IMR-90 (cell line): ENCODE measurements around the gene NGFR. TPM values are rescaled to one million over a fixed set of nuclear protein-coding genes. Genes with fewer than 3 reads are reported as not detected.

Experiments
- ATAC-seq: fragments of 200-7000 bp; cut with Tn5 transposase; 2 replicates; pipeline ENCODE4 v1.9.1; 2020; ENCODE audit warnings: low read depth, mild to moderate bottlenecking, moderate library complexity
- BruUV-seq: library from RNA; stranded (reverse); fragments of 400-500 nt; replicated peaks from 2 replicates; lab custom pipeline; 2021; lab: Mats Ljungman, UMichigan
- CTCF ChIA-PET: fragments of 300-600 bp; formaldehyde crosslinking; extraction: SDS; loops from one replicate; lab custom pipeline; 2021; ENCODE audit warnings: antibody characterized with exemption; lab: Yijun Ruan, JAX
- POLR2A ChIA-PET: fragments of 300-600 bp; sonication (Branson Sonifier 250); formaldehyde crosslinking; loops from one replicate; lab custom pipeline; 2022; ENCODE audit warnings: antibody characterized with exemption; ENCODE audit not compliant: unreplicated experiment; lab: Charles Lee
- DNase-seq: peaks from one replicate; pipeline ENCODE4 v3.0.0; 2013
- H2AFZ ChIP-seq: replicated peaks from 2 replicates; pipeline ENCODE3; 2013; ENCODE audit warnings: low read length, mild to moderate bottlenecking; ENCODE audit not compliant: poor library complexity
- H2AK5ac ChIP-seq: 2 replicates; pipeline ENCODE4 v1.6.1; 2013; ENCODE audit warnings: low read depth, low read length, inconsistent platforms
- H2AK9ac ChIP-seq: replicated peaks from 2 replicates; pipeline ENCODE3; 2013; ENCODE audit warnings: mild to moderate bottlenecking, low read depth, low read length, moderate library complexity; ENCODE audit not compliant: poor library complexity
- H2BK120ac ChIP-seq: 2 replicates; pipeline ENCODE4 v1.6.1; 2013; ENCODE audit warnings: low read depth, low read length, inconsistent platforms
- H2BK15ac ChIP-seq: 3 replicates; pipeline ENCODE4 v1.6.1; 2013; ENCODE audit warnings: low read depth, low read length, inconsistent platforms
- H2BK20ac ChIP-seq: 2 replicates; pipeline ENCODE4 v1.6.1; 2013; ENCODE audit warnings: low read depth, mild to moderate bottlenecking, inconsistent platforms, low read length, moderate library complexity
- H2BK5ac ChIP-seq: 2 replicates; pipeline ENCODE4 v1.6.1; 2013; ENCODE audit warnings: mild to moderate bottlenecking, low read depth, low read length, inconsistent platforms; ENCODE audit not compliant: poor library complexity, severe bottlenecking
- H3K14ac ChIP-seq: replicated peaks from 2 replicates; pipeline ENCODE4 v1.6.1; 2013; ENCODE audit warnings: low read depth, low read length, inconsistent platforms
- H3K18ac ChIP-seq: 2 replicates; pipeline ENCODE4 v1.6.1; 2013; ENCODE audit warnings: low read depth, low read length, control low read depth
- H3K23ac ChIP-seq: 2 replicates; pipeline ENCODE4 v1.6.1; 2013; ENCODE audit warnings: low read depth, low read length, inconsistent platforms
- H3K27ac ChIP-seq: 2 replicates; pipeline ENCODE4 v1.5.1; 2013; ENCODE audit warnings: mild to moderate bottlenecking, control low read depth, low read length; ENCODE audit not compliant: insufficient read depth
- H3K27me3 ChIP-seq: 2 replicates; pipeline ENCODE4 v1.6.1; 2013; ENCODE audit warnings: low read length; ENCODE audit not compliant: control insufficient read depth, insufficient read depth
- H3K36me3 ChIP-seq: 2 replicates; pipeline ENCODE4 v1.6.1; 2013; ENCODE audit warnings: low read length, mixed read lengths; ENCODE audit not compliant: control insufficient read depth, insufficient read depth
- H3K4ac ChIP-seq: 2 replicates; pipeline ENCODE4 v1.6.1; 2013; ENCODE audit warnings: low read depth, low read length, inconsistent platforms
- H3K4me1 ChIP-seq: 2 replicates; pipeline ENCODE4 v1.6.1; 2013; ENCODE audit warnings: low read length, mixed read lengths; ENCODE audit not compliant: control insufficient read depth, insufficient read depth
- H3K4me2 ChIP-seq: 2 replicates; pipeline ENCODE4 v1.6.1; 2013; ENCODE audit warnings: low read depth, mild to moderate bottlenecking, control low read depth, low read length, moderate library complexity
- H3K4me3 ChIP-seq: 2 replicates; pipeline ENCODE4 v1.5.1; 2013; ENCODE audit warnings: low read depth, mild to moderate bottlenecking, control low read depth, low read length, moderate library complexity; ENCODE audit not compliant: insufficient read depth
- H3K56ac ChIP-seq: 2 replicates; pipeline ENCODE4 v1.6.1; 2013; ENCODE audit warnings: low read length, inconsistent platforms; ENCODE audit not compliant: insufficient read depth; ENCODE audit errors: extremely low read depth
- H3K79me1 ChIP-seq, 2 experiments: 2 replicates each; pipeline ENCODE4 v1.6.1; 2013; ENCODE audit warnings: low read length in 2 of 2, inconsistent platforms in 1 of 2, low read depth in 1 of 2
- H3K9ac ChIP-seq: 2 replicates; pipeline ENCODE4 v1.6.1; 2013; ENCODE audit warnings: low read depth, low read length, control low read depth
- H3K9me1 ChIP-seq: 2 replicates; pipeline ENCODE4 v1.6.1; 2013; ENCODE audit warnings: low read length, inconsistent platforms; ENCODE audit not compliant: insufficient read depth
- H3K9me3 ChIP-seq: 2 replicates; pipeline ENCODE4 v1.6.1; 2013; ENCODE audit warnings: low read length; ENCODE audit not compliant: control insufficient read depth, insufficient read depth
- H4K20me1 ChIP-seq: 2 replicates; pipeline ENCODE4 v1.6.1; 2013; ENCODE audit warnings: low read length, inconsistent platforms; ENCODE audit not compliant: insufficient read depth
- H4K5ac ChIP-seq: 2 replicates; pipeline ENCODE4 v1.6.1; 2013; ENCODE audit warnings: mild to moderate bottlenecking, low read depth, low read length, control low read depth
- H4K8ac ChIP-seq, 2 experiments: 2 replicates each; pipeline ENCODE4 v1.6.1; 2013; ENCODE audit warnings: low read depth in 2 of 2, low read length in 2 of 2, control low read depth in 1 of 2, inconsistent platforms in 1 of 2
- H4K91ac ChIP-seq: 2 replicates; pipeline ENCODE4 v1.6.1; 2013; ENCODE audit warnings: low read depth, low read length, inconsistent platforms; ENCODE audit not compliant: insufficient read depth
- BHLHE40 ChIP-seq: fragments of 150-350 bp; IDR thresholded peaks from 2 replicates; pipeline ENCODE4 v1.6.1; 2016; ENCODE audit warnings: mild to moderate bottlenecking, low read depth, low read length
- CEBPB ChIP-seq: IDR thresholded peaks from 2 replicates; pipeline ENCODE4 v1.6.1; 2012; ENCODE audit warnings: low read depth, low read length, improper control_type of control experiment
- CHD1 ChIP-seq: IDR thresholded peaks from 2 replicates; pipeline ENCODE4 v1.6.1; 2012; ENCODE audit warnings: low read depth, low read length, improper control_type of control experiment
- FOS ChIP-seq: fragments of 150-350 bp; IDR thresholded peaks from 2 replicates; pipeline ENCODE4 v1.6.1; 2016; ENCODE audit warnings: low read depth, low read length
- MAFK ChIP-seq: IDR thresholded peaks from 2 replicates; pipeline ENCODE4 v1.6.1; 2012; ENCODE audit warnings: low read depth, low read length, improper control_type of control experiment
- MAZ ChIP-seq: IDR thresholded peaks from 2 replicates; pipeline ENCODE4 v1.6.1; 2012; ENCODE audit warnings: low read depth, mild to moderate bottlenecking, low read length, improper control_type of control experiment, moderate library complexity, borderline replicate concordance
- MXI1 ChIP-seq: IDR thresholded peaks from 2 replicates; pipeline ENCODE4 v1.6.1; 2012; ENCODE audit warnings: low read depth, mild to moderate bottlenecking, low read length, moderate library complexity, borderline replicate concordance
- NFE2L2 ChIP-seq: fragments of 150-350 bp; IDR thresholded peaks from 2 replicates; pipeline ENCODE4 v1.6.1; 2016; ENCODE audit warnings: low read depth, mild to moderate bottlenecking, low read length
- RCOR1 ChIP-seq: IDR thresholded peaks from 2 replicates; pipeline ENCODE4 v1.6.1; 2012; ENCODE audit warnings: mild to moderate bottlenecking, low read length, improper control_type of control experiment; ENCODE audit not compliant: insufficient replicate concordance
- RFX5 ChIP-seq: IDR thresholded peaks from 2 replicates; pipeline ENCODE4 v1.8.0; 2012; ENCODE audit warnings: low read depth, mild to moderate bottlenecking, low read length, moderate library complexity
- WGBS, 2 experiments: methylation state at CpG; one replicate each; pipeline versions ENCODE4 v1.1.5 to v1.1.7; 2013; ENCODE audit warnings: missing lambda C conversion rate in 2 of 2; ENCODE audit not compliant: insufficient read length in 1 of 2; ENCODE audit errors: extremely low coverage in 2 of 2; 5-methylcytosine and 5-hydroxymethylcytosine counted together
- dilution Hi-C: fragments of 300-500 bp; cut with HindIII; formaldehyde crosslinking; loops from one replicate; pipeline ENCODE4 v1.14.3; 2018; ENCODE audit warnings: low sequenced_read_pairs; ENCODE audit not compliant: unreplicated experiment
- in situ Hi-C: fragments of 300-500 bp; cut with MboI; formaldehyde crosslinking; loops from 3 replicates; pipeline ENCODE4 v1.14.3; 2019; ENCODE audit warnings: low sequenced_read_pairs, inconsistent platforms, mixed read lengths
- intact Hi-C: fragments of 100-400 bp; cut with micrococcal nuclease; formaldehyde crosslinking; loops from 2 replicates; pipeline ENCODE4 v1.10.0; 2022
- polyA plus RNA-seq, 3 experiments: library from polyadenylated mRNA; depleted of rRNA; stranded (reverse); fragments of >200 nt; gene quantifications; 2 replicates each; pipeline ENCODE4 v1.2.3, GENCODE V29; 2012; ENCODE audit warnings: low replicate concordance in 1 of 3
- total RNA-seq: library from RNA; depleted of rRNA; stranded (reverse); fragments of >200 nt; gene quantifications from 2 replicates; pipeline ENCODE4 v1.2.3, GENCODE V29; 2012
- TF ChIP-seq, protein P1 (sequence below): fragments of 150-350 bp; IDR thresholded peaks from 2 replicates; pipeline ENCODE4 v1.6.1; 2017; ENCODE audit warnings: mild to moderate bottlenecking, antibody characterized with exemption, low read length, low read depth
- TF ChIP-seq, protein P2 (sequence below): fragments of 150-350 bp; IDR thresholded peaks from 2 replicates; pipeline ENCODE4 v1.6.1; 2016; ENCODE audit warnings: low read depth, mild to moderate bottlenecking, low read length, moderate library complexity, borderline replicate concordance
- TF ChIP-seq, protein P3 (sequence below): conservative IDR thresholded peaks from 2 replicates; pipeline ENCODE4 v1.5.1; 2012; ENCODE audit warnings: mild to moderate bottlenecking, low read depth, low read length, improper control_type of control experiment

Gene NGFR
- total and polyA plus RNA-seq, 2 of the 4 experiments (the other 2 are of a cell fraction), result 0.15 to 0.18 TPM

DNA sequence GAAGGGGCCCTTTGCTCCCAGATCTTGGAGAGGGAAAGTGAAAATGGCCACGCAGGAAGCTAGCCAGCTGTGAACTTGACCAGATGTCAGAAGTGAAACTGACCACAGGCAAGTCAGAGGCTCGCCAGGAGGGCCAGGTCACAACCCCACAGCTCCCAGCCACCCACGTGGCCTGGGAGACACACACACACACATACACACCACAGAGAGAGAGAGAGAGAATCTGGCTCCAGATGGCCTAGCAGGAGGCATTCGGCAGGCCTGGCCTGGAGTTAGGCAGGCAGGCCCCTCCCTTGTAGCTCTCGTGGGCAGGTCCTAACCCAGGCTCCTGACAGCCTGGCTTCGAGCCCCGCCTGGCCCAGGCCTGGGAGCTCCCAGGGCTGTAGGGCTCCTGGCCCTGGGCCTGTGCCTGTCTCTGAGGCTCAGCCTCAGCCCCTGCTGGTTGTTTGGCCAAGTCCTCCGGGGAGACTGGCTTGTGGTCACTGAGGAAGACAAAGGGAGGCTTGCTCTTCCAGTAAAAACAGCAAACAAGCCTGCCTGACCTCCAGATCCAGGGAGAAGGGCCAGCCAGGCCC is 20.2 kb downstream of the NGFR start:
- WGBS, 2 experiments, result 0% methylated on average over 2 of the region's 8 CpGs; no CpG with 5 or more reads in 1 of the 2 experiments
- peak overlapping the region; percentile 15 for H3K4me2 ChIP-seq
- intact Hi-C loops (no loop called here), dilution Hi-C loops (no loop called here), in situ Hi-C loops (no loop called here)
- peak overlapping the region; percentile 70 for H3K27ac ChIP-seq
- peak overlapping the region; percentile 74 for H2AK5ac ChIP-seq
- DNase-seq (peak; percentile 93), ATAC-seq (peak; percentile 99)
- H4K20me1 ChIP-seq, result no peaks in the 10 kb centered on the region
- H3K79me1 ChIP-seq, result no peaks in the 10 kb centered on the region
- H2BK15ac ChIP-seq, result peak overlapping the region; percentile 55; the same call in 1 of the 3 replicates
- H3K18ac ChIP-seq, result peak overlapping the region; percentile 25; the same call in 1 of the 2 replicates
- H4K5ac ChIP-seq, result peak overlapping the region; percentile 59; the same call in 1 of the 2 replicates
- peaks cover 11% of the 10 kb centered on the region for H3K4me1 ChIP-seq
- no peak overlapping the region for H3K4me3 ChIP-seq
- ChIA-PET POLR2A (no interaction called here), CTCF (interaction anchor here (1.0 to 1.4 kb wide), 3 partner anchors 18 to 60 kb away, joined by 3 to 5 read pairs (median 4); no protein-coding TSS in a partner anchor)
- H2AFZ ChIP-seq, result peak overlapping the region; percentile 91
- peak overlapping the region; percentile 36; the same call in 1 of the 2 replicates for H4K91ac ChIP-seq
- peak overlapping the region; percentile 10; the same call in 1 of the 2 replicates for H2BK120ac ChIP-seq
- no peak overlapping the region for H3K56ac ChIP-seq
- H4K8ac ChIP-seq, result peak overlapping the region; percentile 1 to 88; a peak in 3 of 4 replicates
- H2BK5ac ChIP-seq, result no peak overlapping the region
- H3K27me3 ChIP-seq, result peaks cover 31% of the 10 kb centered on the region
- no TSS peak for BruUV-seq
- H3K9me3 ChIP-seq, result no peaks in the 10 kb centered on the region
- H2BK20ac ChIP-seq, result no peak overlapping the region; the same call in 1 of the 2 replicates
- peak overlapping the region; percentile 66; the same call in 1 of the 2 replicates for H3K14ac ChIP-seq
- H2AK9ac ChIP-seq, result peak overlapping the region; percentile 73
- H3K23ac ChIP-seq, result no peak overlapping the region
- H3K9ac ChIP-seq, result peak overlapping the region; percentile 44
- H3K36me3 ChIP-seq, result no peaks in the 10 kb centered on the region
- H3K4ac ChIP-seq, result peak overlapping the region; percentile 34
- H3K9me1 ChIP-seq, result peaks cover 8% of the 10 kb centered on the region; the same call in 1 of the 2 replicates
- TF ChIP-seq CHD1, result no peak
- no peak for TF ChIP-seq NFE2L2
- TF ChIP-seq, protein P1, sequence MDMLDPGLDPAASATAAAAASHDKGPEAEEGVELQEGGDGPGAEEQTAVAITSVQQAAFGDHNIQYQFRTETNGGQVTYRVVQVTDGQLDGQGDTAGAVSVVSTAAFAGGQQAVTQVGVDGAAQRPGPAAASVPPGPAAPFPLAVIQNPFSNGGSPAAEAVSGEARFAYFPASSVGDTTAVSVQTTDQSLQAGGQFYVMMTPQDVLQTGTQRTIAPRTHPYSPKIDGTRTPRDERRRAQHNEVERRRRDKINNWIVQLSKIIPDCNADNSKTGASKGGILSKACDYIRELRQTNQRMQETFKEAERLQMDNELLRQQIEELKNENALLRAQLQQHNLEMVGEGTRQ, result peak; percentile 85
- 0 out of 2 replicates have a peak, but pooled peaks have one; percentile 20 for TF ChIP-seq FOS
- TF ChIP-seq CEBPB, result no peak
- peak; percentile 50 for TF ChIP-seq BHLHE40
- no peak for TF ChIP-seq MAFK
- TF ChIP-seq, protein P2, sequence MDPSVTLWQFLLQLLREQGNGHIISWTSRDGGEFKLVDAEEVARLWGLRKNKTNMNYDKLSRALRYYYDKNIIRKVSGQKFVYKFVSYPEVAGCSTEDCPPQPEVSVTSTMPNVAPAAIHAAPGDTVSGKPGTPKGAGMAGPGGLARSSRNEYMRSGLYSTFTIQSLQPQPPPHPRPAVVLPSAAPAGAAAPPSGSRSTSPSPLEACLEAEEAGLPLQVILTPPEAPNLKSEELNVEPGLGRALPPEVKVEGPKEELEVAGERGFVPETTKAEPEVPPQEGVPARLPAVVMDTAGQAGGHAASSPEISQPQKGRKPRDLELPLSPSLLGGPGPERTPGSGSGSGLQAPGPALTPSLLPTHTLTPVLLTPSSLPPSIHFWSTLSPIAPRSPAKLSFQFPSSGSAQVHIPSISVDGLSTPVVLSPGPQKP, result no peak
- TF ChIP-seq RCOR1, result peak; percentile 99
- TF ChIP-seq MXI1, result peak; percentile 70; the same call in 1 of the 2 replicates
- TF ChIP-seq MAZ, result peak; percentile 61; the same call in 1 of the 2 replicates
- TF ChIP-seq, protein P3, sequence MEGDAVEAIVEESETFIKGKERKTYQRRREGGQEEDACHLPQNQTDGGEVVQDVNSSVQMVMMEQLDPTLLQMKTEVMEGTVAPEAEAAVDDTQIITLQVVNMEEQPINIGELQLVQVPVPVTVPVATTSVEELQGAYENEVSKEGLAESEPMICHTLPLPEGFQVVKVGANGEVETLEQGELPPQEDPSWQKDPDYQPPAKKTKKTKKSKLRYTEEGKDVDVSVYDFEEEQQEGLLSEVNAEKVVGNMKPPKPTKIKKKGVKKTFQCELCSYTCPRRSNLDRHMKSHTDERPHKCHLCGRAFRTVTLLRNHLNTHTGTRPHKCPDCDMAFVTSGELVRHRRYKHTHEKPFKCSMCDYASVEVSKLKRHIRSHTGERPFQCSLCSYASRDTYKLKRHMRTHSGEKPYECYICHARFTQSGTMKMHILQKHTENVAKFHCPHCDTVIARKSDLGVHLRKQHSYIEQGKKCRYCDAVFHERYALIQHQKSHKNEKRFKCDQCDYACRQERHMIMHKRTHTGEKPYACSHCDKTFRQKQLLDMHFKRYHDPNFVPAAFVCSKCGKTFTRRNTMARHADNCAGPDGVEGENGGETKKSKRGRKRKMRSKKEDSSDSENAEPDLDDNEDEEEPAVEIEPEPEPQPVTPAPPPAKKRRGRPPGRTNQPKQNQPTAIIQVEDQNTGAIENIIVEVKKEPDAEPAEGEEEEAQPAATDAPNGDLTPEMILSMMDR, result 0 out of 2 replicates have a peak, but pooled peaks have one; percentile 19
- TF ChIP-seq RFX5, result no peak
